WTC11 (cell line): ENCODE results near the gene HK2. TPM values are rescaled to one million over a fixed set of nuclear protein-coding genes. Genes with fewer than 3 reads are reported as not detected.

ENCODE experiments used
- ATAC-seq: fragments of 200-7000 bp; cut with Tn5 transposase; 2 replicates; pipeline ENCODE4 v1.10.0; 2021; ENCODE audit warnings: mild to moderate bottlenecking, moderate library complexity
- CTCF ChIA-PET: fragments of 300-600 bp; sonication (Branson Sonifier 250); formaldehyde crosslinking; loops from one replicate; lab custom pipeline; 2021; ENCODE audit warnings: antibody characterized with exemption; lab: Charles Lee
- POLR2A ChIA-PET: fragments of 350-600 bp; sonication (Branson Sonifier 250); formaldehyde crosslinking; loops from one replicate; lab custom pipeline; 2021; ENCODE audit warnings: antibody characterized with exemption; lab: Charles Lee
- DNase-seq: peaks from one replicate; pipeline ENCODE4 v3.0.0; 2021; ENCODE audit warnings: low spot score
- H3K27ac Mint-ChIP-seq: 2 replicates; pipeline ENCODE4 v1.8.0; 2021; ENCODE audit warnings: mixed read lengths
- H3K27me3 Mint-ChIP-seq: 2 replicates; pipeline ENCODE4 v1.8.0; 2021; ENCODE audit warnings: low read depth, mild to moderate bottlenecking, moderate library complexity, mixed read lengths
- H3K36me3 Mint-ChIP-seq: 2 replicates; pipeline ENCODE4 v1.8.0; 2021; ENCODE audit warnings: mixed read lengths
- H3K4me1 Mint-ChIP-seq: 2 replicates; pipeline ENCODE4 v1.8.0; 2022; ENCODE audit warnings: mixed read lengths
- H3K4me3 Mint-ChIP-seq: 2 replicates; pipeline ENCODE4 v1.8.0; 2021; ENCODE audit warnings: mild to moderate bottlenecking, moderate library complexity, mixed read lengths
- H3K9me3 Mint-ChIP-seq: 2 replicates; pipeline ENCODE4 v1.8.0; 2021; ENCODE audit warnings: mixed read lengths
- CBFB ChIP-seq: sonication (generic); formaldehyde crosslinking; IDR thresholded peaks from 2 replicates; pipeline ENCODE4 v1.8.1; 2022; ENCODE audit warnings: mild to moderate bottlenecking, low read depth, missing genetic modification reagents
- EMX1 ChIP-seq: fragments of 250-450 bp; sonication (Bioruptor Pico); IDR thresholded peaks from 2 replicates; pipeline ENCODE4 v1.8.0; 2021; ENCODE audit warnings: mild to moderate bottlenecking
- GTF2I ChIP-seq: fragments of 250-450 bp; sonication (Bioruptor Pico); conservative IDR thresholded peaks from 2 replicates; pipeline ENCODE4 v1.4.0; 2021; ENCODE audit warnings: mild to moderate bottlenecking
- IRF2 ChIP-seq: sonication (generic); formaldehyde crosslinking; IDR thresholded peaks from 2 replicates; pipeline ENCODE4 v1.8.0; 2022; ENCODE audit warnings: low read depth, missing genetic modification reagents, borderline replicate concordance
- MXD4 ChIP-seq: fragments of 250-450 bp; sonication (Bioruptor Pico); IDR thresholded peaks from 2 replicates; pipeline ENCODE4 v1.8.0; 2021; ENCODE audit warnings: mild to moderate bottlenecking, moderate library complexity, borderline replicate concordance
- NFATC4 ChIP-seq: fragments of 250-450 bp; sonication (Bioruptor Pico); IDR thresholded peaks from 2 replicates; pipeline ENCODE4 v1.9.0; 2021; ENCODE audit warnings: mild to moderate bottlenecking
- NFYB ChIP-seq: sonication (generic); formaldehyde crosslinking; conservative IDR thresholded peaks from 2 replicates; pipeline ENCODE4 v1.8.0; 2022; ENCODE audit warnings: low read depth, missing genetic modification reagents
- OVOL2 ChIP-seq: fragments of 250-450 bp; sonication (Bioruptor Pico); IDR thresholded peaks from 2 replicates; pipeline ENCODE4 v1.9.0; 2021; ENCODE audit warnings: mild to moderate bottlenecking, borderline replicate concordance
- RORB ChIP-seq: fragments of 250-450 bp; sonication (Bioruptor Pico); IDR thresholded peaks from 2 replicates; pipeline ENCODE4 v1.9.0; 2021; ENCODE audit warnings: mild to moderate bottlenecking
- SOX15 ChIP-seq: fragments of 250-450 bp; sonication (Bioruptor Pico); IDR thresholded peaks from 2 replicates; pipeline ENCODE4 v1.9.0; 2021; ENCODE audit warnings: mild to moderate bottlenecking
- SP1 ChIP-seq: sonication (generic); formaldehyde crosslinking; conservative IDR thresholded peaks from 2 replicates; pipeline ENCODE4 v1.8.1; 2022; ENCODE audit warnings: missing genetic modification reagents
- TEAD4 ChIP-seq: sonication (generic); formaldehyde crosslinking; IDR thresholded peaks from 2 replicates; pipeline ENCODE4 v1.8.0; 2022; ENCODE audit warnings: mild to moderate bottlenecking, missing genetic modification reagents
- ZBTB21 ChIP-seq: sonication (generic); formaldehyde crosslinking; IDR thresholded peaks from 2 replicates; pipeline ENCODE4 v1.8.1; 2023; ENCODE audit warnings: mild to moderate bottlenecking, missing genetic modification reagents, borderline replicate concordance
- ZNF317 ChIP-seq: sonication (generic); formaldehyde crosslinking; IDR thresholded peaks from 2 replicates; pipeline ENCODE4 v1.8.1; 2023; ENCODE audit warnings: low read depth, mild to moderate bottlenecking, moderate library complexity, missing genetic modification reagents, borderline replicate concordance
- ZNF416 ChIP-seq: fragments of 250-450 bp; sonication (Bioruptor Pico); IDR thresholded peaks from 2 replicates; pipeline ENCODE4 v1.9.0; 2021; ENCODE audit warnings: mild to moderate bottlenecking, inconsistent platforms
- ZNF423 ChIP-seq: fragments of 250-450 bp; sonication (Bioruptor Pico); IDR thresholded peaks from 2 replicates; pipeline ENCODE4 v2.1.2; 2022; ENCODE audit warnings: mild to moderate bottlenecking, moderate library complexity
- total RNA-seq: library from RNA; stranded (reverse); gene quantifications from 3 replicates; pipeline ENCODE4 v1.2.3, GENCODE V29; 2021
- TF ChIP-seq, protein P1 (sequence below): sonication (generic); formaldehyde crosslinking; conservative IDR thresholded peaks from 2 replicates; pipeline ENCODE4 v1.8.1; 2022; ENCODE audit warnings: mild to moderate bottlenecking, missing genetic modification reagents
- TF ChIP-seq, protein P2 (sequence below): fragments of 250-450 bp; sonication (Bioruptor Pico); IDR thresholded peaks from 2 replicates; pipeline ENCODE4 v1.9.0; 2021; ENCODE audit warnings: mild to moderate bottlenecking
- TF ChIP-seq, protein P3 (sequence below): fragments of 250-450 bp; sonication (Bioruptor Pico); IDR thresholded peaks from 2 replicates; pipeline ENCODE4 v1.9.0; 2021; ENCODE audit warnings: mild to moderate bottlenecking, borderline replicate concordance
- TF ChIP-seq, protein P4 (sequence below): sonication (generic); formaldehyde crosslinking; conservative IDR thresholded peaks from 2 replicates; pipeline ENCODE4 v1.8.1; 2023; ENCODE audit warnings: mild to moderate bottlenecking, low read depth, missing genetic modification reagents, moderate library complexity
- TF ChIP-seq, protein P5 (sequence below): sonication (generic); formaldehyde crosslinking; IDR thresholded peaks from 2 replicates; pipeline ENCODE4 v1.8.1; 2022; ENCODE audit warnings: mild to moderate bottlenecking, missing genetic modification reagents, moderate library complexity, borderline replicate concordance
- TF ChIP-seq, protein P6 (sequence below): fragments of 250-450 bp; sonication (Bioruptor Pico); IDR thresholded peaks from 2 replicates; pipeline ENCODE4 v1.9.0; 2021; ENCODE audit warnings: mild to moderate bottlenecking
- TF ChIP-seq, protein P7 (sequence below): sonication (generic); formaldehyde crosslinking; IDR thresholded peaks from 2 replicates; pipeline ENCODE4 v1.8.1; 2023; ENCODE audit warnings: mild to moderate bottlenecking, missing genetic modification reagents, moderate library complexity

The HK2 gene
- total RNA-seq, 1 experiment from 2014 or later: 61.6 TPM

DNA sequence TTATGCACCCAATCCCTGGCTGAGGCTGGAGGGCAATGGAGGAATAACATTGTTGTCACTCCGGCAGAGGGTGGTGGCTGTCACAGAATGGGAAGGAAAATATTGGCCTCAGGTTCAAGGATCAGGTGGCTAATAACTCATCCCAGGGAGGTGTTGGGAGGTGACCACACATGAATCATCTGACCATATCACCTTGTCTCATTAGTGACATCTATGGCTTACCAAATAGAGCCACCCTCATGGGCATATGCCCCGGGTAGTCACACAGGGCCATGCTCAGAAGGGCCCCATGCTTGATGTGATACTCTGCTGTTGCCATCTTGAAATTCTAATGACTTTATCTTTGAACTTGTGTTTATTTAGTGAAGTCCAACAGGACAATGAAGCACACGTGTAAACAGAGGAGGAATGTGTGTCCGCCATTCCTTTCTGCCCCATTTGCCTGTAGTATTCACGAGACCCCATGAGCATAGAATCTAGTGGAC is 27.5 kb upstream of the HK2 start:
- Mint-ChIP-seq H3K27ac (no peak overlapping the region), H3K27me3 (peaks cover 3% of the 10 kb centered on the region; the same call in 1 of the 2 replicates), H3K9me3 (peaks cover 9% of the 10 kb centered on the region; the same call in 1 of the 2 replicates)
- TF ChIP-seq, protein P1, sequence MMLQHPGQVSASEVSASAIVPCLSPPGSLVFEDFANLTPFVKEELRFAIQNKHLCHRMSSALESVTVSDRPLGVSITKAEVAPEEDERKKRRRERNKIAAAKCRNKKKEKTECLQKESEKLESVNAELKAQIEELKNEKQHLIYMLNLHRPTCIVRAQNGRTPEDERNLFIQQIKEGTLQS (CRISPR knock-in tag): no peak
- TF ChIP-seq, protein P2, sequence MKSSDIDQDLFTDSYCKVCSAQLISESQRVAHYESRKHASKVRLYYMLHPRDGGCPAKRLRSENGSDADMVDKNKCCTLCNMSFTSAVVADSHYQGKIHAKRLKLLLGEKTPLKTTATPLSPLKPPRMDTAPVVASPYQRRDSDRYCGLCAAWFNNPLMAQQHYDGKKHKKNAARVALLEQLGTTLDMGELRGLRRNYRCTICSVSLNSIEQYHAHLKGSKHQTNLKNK: no peak
- TF ChIP-seq OVOL2 (no peak), ZNF423 (no peak), SOX15 (CRISPR knock-in tag) (no peak), NFYB (CRISPR knock-in tag) (no peak), NFATC4 (CRISPR knock-in tag) (no peak), RORB (CRISPR knock-in tag) (no peak), ZBTB21 (CRISPR knock-in tag) (no peak), SP1 (CRISPR knock-in tag) (no peak), IRF2 (CRISPR knock-in tag) (no peak)
- TF ChIP-seq, all 79 proteins: peak for 0
- ATAC-seq (no peak), DNase-seq (no peak)
- Mint-ChIP-seq H3K4me3 (no peak overlapping the region), H3K4me1 (peaks cover 15% of the 10 kb centered on the region), H3K36me3 (no peaks in the 10 kb centered on the region)
- ChIA-PET POLR2A (no interaction called here), CTCF (no interaction called here)

DNA sequence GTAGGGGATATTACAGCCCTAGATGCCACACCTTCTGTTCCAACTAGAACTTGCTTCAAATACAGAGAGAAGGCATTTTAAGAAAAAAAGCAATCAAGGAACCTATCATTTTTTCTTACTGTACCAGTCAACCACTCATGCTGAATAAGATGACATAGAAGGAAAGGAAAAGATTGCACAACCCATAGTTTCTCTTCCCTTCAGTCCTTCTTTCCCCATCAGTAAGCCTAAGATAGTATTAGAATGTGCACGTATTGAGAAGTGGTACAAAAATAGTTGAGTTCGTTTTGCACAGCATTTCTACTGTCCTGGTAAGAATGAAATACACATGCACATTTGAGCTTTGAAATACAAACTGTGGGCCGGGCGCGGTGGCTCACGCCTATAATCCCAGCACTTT is 27.0 kb upstream of the HK2 start:
- no peak for ATAC-seq
- Mint-ChIP-seq H3K27me3 (peaks cover 3% of the 10 kb centered on the region; the same call in 1 of the 2 replicates), H3K27ac (no peak overlapping the region), H3K9me3 (peaks cover 9% of the 10 kb centered on the region; the same call in 1 of the 2 replicates), H3K36me3 (no peaks in the 10 kb centered on the region), H3K4me1 (peaks cover 15% of the 10 kb centered on the region), H3K4me3 (no peak overlapping the region)
- POLR2A ChIA-PET: no interaction called here
- DNase-seq: no peak
- CTCF ChIA-PET: no interaction called here
- TF ChIP-seq, protein P3, sequence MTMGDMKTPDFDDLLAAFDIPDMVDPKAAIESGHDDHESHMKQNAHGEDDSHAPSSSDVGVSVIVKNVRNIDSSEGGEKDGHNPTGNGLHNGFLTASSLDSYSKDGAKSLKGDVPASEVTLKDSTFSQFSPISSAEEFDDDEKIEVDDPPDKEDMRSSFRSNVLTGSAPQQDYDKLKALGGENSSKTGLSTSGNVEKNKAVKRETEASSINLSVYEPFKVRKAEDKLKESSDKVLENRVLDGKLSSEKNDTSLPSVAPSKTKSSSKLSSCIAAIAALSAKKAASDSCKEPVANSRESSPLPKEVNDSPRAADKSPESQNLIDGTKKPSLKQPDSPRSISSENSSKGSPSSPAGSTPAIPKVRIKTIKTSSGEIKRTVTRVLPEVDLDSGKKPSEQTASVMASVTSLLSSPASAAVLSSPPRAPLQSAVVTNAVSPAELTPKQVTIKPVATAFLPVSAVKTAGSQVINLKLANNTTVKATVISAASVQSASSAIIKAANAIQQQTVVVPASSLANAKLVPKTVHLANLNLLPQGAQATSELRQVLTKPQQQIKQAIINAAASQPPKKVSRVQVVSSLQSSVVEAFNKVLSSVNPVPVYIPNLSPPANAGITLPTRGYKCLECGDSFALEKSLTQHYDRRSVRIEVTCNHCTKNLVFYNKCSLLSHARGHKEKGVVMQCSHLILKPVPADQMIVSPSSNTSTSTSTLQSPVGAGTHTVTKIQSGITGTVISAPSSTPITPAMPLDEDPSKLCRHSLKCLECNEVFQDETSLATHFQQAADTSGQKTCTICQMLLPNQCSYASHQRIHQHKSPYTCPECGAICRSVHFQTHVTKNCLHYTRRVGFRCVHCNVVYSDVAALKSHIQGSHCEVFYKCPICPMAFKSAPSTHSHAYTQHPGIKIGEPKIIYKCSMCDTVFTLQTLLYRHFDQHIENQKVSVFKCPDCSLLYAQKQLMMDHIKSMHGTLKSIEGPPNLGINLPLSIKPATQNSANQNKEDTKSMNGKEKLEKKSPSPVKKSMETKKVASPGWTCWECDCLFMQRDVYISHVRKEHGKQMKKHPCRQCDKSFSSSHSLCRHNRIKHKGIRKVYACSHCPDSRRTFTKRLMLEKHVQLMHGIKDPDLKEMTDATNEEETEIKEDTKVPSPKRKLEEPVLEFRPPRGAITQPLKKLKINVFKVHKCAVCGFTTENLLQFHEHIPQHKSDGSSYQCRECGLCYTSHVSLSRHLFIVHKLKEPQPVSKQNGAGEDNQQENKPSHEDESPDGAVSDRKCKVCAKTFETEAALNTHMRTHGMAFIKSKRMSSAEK (CRISPR knock-in tag): no peak
- TF ChIP-seq ZNF416 (CRISPR knock-in tag) (no peak), CBFB (CRISPR knock-in tag) (no peak), GTF2I (no peak), NFATC4 (CRISPR knock-in tag) (no peak), TEAD4 (CRISPR knock-in tag) (no peak), ZNF317 (no peak), MXD4 (CRISPR knock-in tag) (no peak), EMX1 (CRISPR knock-in tag) (no peak)
- TF ChIP-seq, protein P4, sequence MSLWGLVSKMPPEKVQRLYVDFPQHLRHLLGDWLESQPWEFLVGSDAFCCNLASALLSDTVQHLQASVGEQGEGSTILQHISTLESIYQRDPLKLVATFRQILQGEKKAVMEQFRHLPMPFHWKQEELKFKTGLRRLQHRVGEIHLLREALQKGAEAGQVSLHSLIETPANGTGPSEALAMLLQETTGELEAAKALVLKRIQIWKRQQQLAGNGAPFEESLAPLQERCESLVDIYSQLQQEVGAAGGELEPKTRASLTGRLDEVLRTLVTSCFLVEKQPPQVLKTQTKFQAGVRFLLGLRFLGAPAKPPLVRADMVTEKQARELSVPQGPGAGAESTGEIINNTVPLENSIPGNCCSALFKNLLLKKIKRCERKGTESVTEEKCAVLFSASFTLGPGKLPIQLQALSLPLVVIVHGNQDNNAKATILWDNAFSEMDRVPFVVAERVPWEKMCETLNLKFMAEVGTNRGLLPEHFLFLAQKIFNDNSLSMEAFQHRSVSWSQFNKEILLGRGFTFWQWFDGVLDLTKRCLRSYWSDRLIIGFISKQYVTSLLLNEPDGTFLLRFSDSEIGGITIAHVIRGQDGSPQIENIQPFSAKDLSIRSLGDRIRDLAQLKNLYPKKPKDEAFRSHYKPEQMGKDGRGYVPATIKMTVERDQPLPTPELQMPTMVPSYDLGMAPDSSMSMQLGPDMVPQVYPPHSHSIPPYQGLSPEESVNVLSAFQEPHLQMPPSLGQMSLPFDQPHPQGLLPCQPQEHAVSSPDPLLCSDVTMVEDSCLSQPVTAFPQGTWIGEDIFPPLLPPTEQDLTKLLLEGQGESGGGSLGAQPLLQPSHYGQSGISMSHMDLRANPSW: no peak
- TF ChIP-seq, protein P5, sequence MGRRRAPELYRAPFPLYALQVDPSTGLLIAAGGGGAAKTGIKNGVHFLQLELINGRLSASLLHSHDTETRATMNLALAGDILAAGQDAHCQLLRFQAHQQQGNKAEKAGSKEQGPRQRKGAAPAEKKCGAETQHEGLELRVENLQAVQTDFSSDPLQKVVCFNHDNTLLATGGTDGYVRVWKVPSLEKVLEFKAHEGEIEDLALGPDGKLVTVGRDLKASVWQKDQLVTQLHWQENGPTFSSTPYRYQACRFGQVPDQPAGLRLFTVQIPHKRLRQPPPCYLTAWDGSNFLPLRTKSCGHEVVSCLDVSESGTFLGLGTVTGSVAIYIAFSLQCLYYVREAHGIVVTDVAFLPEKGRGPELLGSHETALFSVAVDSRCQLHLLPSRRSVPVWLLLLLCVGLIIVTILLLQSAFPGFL: no peak
- TF ChIP-seq, protein P6, sequence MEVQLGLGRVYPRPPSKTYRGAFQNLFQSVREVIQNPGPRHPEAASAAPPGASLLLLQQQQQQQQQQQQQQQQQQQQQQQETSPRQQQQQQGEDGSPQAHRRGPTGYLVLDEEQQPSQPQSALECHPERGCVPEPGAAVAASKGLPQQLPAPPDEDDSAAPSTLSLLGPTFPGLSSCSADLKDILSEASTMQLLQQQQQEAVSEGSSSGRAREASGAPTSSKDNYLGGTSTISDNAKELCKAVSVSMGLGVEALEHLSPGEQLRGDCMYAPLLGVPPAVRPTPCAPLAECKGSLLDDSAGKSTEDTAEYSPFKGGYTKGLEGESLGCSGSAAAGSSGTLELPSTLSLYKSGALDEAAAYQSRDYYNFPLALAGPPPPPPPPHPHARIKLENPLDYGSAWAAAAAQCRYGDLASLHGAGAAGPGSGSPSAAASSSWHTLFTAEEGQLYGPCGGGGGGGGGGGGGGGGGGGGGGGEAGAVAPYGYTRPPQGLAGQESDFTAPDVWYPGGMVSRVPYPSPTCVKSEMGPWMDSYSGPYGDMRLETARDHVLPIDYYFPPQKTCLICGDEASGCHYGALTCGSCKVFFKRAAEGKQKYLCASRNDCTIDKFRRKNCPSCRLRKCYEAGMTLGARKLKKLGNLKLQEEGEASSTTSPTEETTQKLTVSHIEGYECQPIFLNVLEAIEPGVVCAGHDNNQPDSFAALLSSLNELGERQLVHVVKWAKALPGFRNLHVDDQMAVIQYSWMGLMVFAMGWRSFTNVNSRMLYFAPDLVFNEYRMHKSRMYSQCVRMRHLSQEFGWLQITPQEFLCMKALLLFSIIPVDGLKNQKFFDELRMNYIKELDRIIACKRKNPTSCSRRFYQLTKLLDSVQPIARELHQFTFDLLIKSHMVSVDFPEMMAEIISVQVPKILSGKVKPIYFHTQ (CRISPR knock-in tag): no peak
- TF ChIP-seq, protein P7, sequence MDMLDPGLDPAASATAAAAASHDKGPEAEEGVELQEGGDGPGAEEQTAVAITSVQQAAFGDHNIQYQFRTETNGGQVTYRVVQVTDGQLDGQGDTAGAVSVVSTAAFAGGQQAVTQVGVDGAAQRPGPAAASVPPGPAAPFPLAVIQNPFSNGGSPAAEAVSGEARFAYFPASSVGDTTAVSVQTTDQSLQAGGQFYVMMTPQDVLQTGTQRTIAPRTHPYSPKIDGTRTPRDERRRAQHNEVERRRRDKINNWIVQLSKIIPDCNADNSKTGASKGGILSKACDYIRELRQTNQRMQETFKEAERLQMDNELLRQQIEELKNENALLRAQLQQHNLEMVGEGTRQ (CRISPR knock-in tag): no peak
